ENCODE data around the gene LRRC4. TPM values are rescaled to one million over a fixed set of nuclear protein-coding genes. Genes with fewer than 3 reads are reported as not detected.
A peak's percentile ranks its signal among the peaks of the same experiment; 100 is the strongest.

Gene LRRC4
- total RNA-seq, 1 experiment from 2014 or later = 10.4 TPM

DNA sequence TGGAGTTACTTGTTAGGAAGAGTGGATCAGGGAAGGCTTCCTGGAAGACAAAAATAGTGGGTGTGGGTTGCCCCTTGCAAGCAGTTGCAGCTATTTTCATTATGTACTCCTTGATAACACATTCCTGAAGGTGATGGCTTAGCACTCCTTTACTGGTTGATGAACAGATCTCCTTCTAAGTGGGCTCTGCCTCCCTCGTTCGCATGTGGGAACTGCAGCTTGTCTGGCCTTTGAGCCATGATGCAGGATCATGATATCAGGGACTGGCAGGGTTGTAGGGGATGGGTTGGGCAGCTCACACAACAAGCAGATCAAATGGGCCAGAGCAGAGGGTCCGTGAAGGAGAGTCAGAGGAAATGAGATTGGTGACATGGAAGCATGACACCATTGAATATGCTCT, 28.8 kb upstream of the LRRC4 start:
- H3K79me2 ChIP-seq (ENCODE audit: insufficient read depth, low read length) = no peaks in the 10 kb centered on the region
- no peaks in the 10 kb centered on the region for H4K20me1 ChIP-seq (ENCODE audit: control insufficient read depth, insufficient read depth, insufficient read length)
- H3K9me3 ChIP-seq (ENCODE audit: control insufficient read depth, low read depth, low read length) = no peaks in the 10 kb centered on the region
- no peak overlapping the region for H3T11ph ChIP-seq (ENCODE audit: low read length)
- H2BK5ac ChIP-seq (ENCODE audit: insufficient read length, low read length) = no peak overlapping the region
- no peak overlapping the region for H4K5ac ChIP-seq (ENCODE audit: insufficient read length, low read depth, low read length)
- Mint-ChIP-seq H3K27me3 (ENCODE audit: low read depth) (no peaks in the 10 kb centered on the region), H3K9me3 (no peaks in the 10 kb centered on the region), H3K4me1 (peaks cover 20% of the 10 kb centered on the region in 2 experiments), H3K27ac (no peak overlapping the region), H3K4me3 (no peak overlapping the region), H3K36me3 (ENCODE audit: insufficient read depth in 1 of 3, low read depth in 3 of 3) (peaks cover 0 to 2% (median 0%) of the 10 kb centered on the region in 3 experiments; a peak in 4 of 7 replicates)
- no peak overlapping the region for H2BK15ac ChIP-seq (ENCODE audit: low read depth, low read length)
- H2BK20ac ChIP-seq (ENCODE audit: low read depth, low read length, poor library complexity, severe bottlenecking) = no peak overlapping the region
- no peak overlapping the region for H3K9ac ChIP-seq (ENCODE audit: extremely low read depth, insufficient read length, low read length)
- H3K56ac ChIP-seq (ENCODE audit: insufficient read length, low read depth, low read length) = no peak overlapping the region
- no peak overlapping the region for H3K4me2 ChIP-seq (ENCODE audit: insufficient read depth, insufficient read length, low read length)
- H3K4me1 ChIP-seq (ENCODE audit: insufficient read depth, low read length) = no peaks in the 10 kb centered on the region
- WGBS (ENCODE audit: extremely low coverage, insufficient read length, low lambda C conversion rate) = no CpG with 5 or more reads among the region's 3 CpGs
- no peak overlapping the region for H3K14ac ChIP-seq (ENCODE audit: insufficient read depth, low read length)
- H2AK5ac ChIP-seq (ENCODE audit: insufficient read length, low read length) = no peak overlapping the region
- no peak overlapping the region for H3K18ac ChIP-seq (ENCODE audit: insufficient read length, low read depth, low read length)
- H3K4ac ChIP-seq (ENCODE audit: low read depth, low read length) = no peak overlapping the region
- H4K8ac ChIP-seq (replicated peaks; ENCODE audit: insufficient read length, low read depth, low read length) = no peak overlapping the region
- H3K27ac ChIP-seq (ENCODE audit: insufficient read length, low read depth, low read length) = no peak overlapping the region
- H3K23ac ChIP-seq (ENCODE audit: insufficient read length, low read depth, low read length) = no peak overlapping the region
- no peak overlapping the region for H2BK12ac ChIP-seq (ENCODE audit: insufficient read length, low read depth, low read length)
- no peaks in the 10 kb centered on the region for H3K79me1 ChIP-seq (ENCODE audit: insufficient read depth, low read depth, low read length, poor library complexity, severe bottlenecking)
- H2AFZ ChIP-seq (ENCODE audit: low read length) = no peak overlapping the region
- H4K91ac ChIP-seq (ENCODE audit: insufficient read length, low read depth, low read length) = no peak overlapping the region
- H3K27me3 ChIP-seq (ENCODE audit: insufficient read depth, low read length) = no peaks in the 10 kb centered on the region
- no peak for DNase-seq
- H2BK120ac ChIP-seq (ENCODE audit: low read depth, low read length, poor library complexity, severe bottlenecking) = no peak overlapping the region
- peak; percentile 28; the same call in 2 of the 3 replicates for TF ChIP-seq CTCF (conservative IDR thresholded peaks at IDR 0.05)
- no peaks in the 10 kb centered on the region for H3K23me2 ChIP-seq (ENCODE audit: insufficient read length, low read depth, low read length, poor library complexity, severe bottlenecking)
